ENCODE measurements around the gene LRRC15.

GRCh38 chr3:194390835-194391234 lies 21.3 kb upstream of the LRRC15 start:
- TF ChIP-seq CTCF (IDR thresholded peaks at IDR 0.05; ENCODE audit: low read depth, low read length, poor library complexity, severe bottlenecking) = no peak
- TF ChIP-seq EZH2phosphoT487 (IDR thresholded peaks at IDR 0.05; ENCODE audit: borderline replicate concordance, low read length) = no peak

All from DOHH2 (cell line).